Endodermal cell (in vitro differentiated cells): ENCODE data around the gene SDK1. TPM values are rescaled to one million over a fixed set of nuclear protein-coding genes. Genes with fewer than 3 reads are reported as not detected.

Experiments used
- DNase-seq: peaks from one replicate; pipeline ENCODE4 v3.0.0-alpha.2; 2017
- H3K27ac ChIP-seq: 2 replicates; pipeline ENCODE4 v1.5.1; 2013; ENCODE audit warnings: mild to moderate bottlenecking, low read depth, low read length, moderate library complexity
- H3K27me3 ChIP-seq: 2 replicates; pipeline ENCODE4 v1.6.1; 2013; ENCODE audit warnings: mild to moderate bottlenecking, low read length, moderate library complexity; ENCODE audit not compliant: insufficient read depth, control insufficient read depth, poor library complexity, severe bottlenecking
- H3K36me3 ChIP-seq: 2 replicates; pipeline ENCODE4 v1.7.0; 2013; ENCODE audit warnings: mild to moderate bottlenecking, low read length, moderate library complexity; ENCODE audit not compliant: control insufficient read depth, insufficient read depth
- H3K4me1 ChIP-seq: one replicate; pipeline ENCODE4 v1.7.0; 2013; ENCODE audit warnings: low read length; ENCODE audit not compliant: control insufficient read depth, insufficient read depth
- H3K4me3 ChIP-seq: 2 replicates; pipeline ENCODE4 v1.5.1; 2013; ENCODE audit warnings: mild to moderate bottlenecking, low read length, moderate library complexity
- H3K9ac ChIP-seq: 2 replicates; pipeline ENCODE4 v1.6.1; 2013; ENCODE audit warnings: mild to moderate bottlenecking, low read length, moderate library complexity; ENCODE audit not compliant: poor library complexity, severe bottlenecking; ENCODE audit errors: extremely low read depth
- H3K9me3 ChIP-seq: 2 replicates; pipeline ENCODE4 v1.6.1; 2013; ENCODE audit warnings: mild to moderate bottlenecking, low read length, moderate library complexity; ENCODE audit not compliant: control insufficient read depth
- H3K27ac Mint-ChIP-seq: 2 replicates; pipeline ENCODE4 v1.8.0; 2020; ENCODE audit warnings: mixed read lengths
- H3K27me3 Mint-ChIP-seq: 2 replicates; pipeline ENCODE4 v1.8.0; 2021; ENCODE audit warnings: mild to moderate bottlenecking, mixed read lengths; ENCODE audit not compliant: insufficient read depth
- H3K36me3 Mint-ChIP-seq: 2 replicates; pipeline ENCODE4 v1.8.0; 2020; ENCODE audit warnings: low read depth, mixed read lengths
- H3K4me1 Mint-ChIP-seq: 2 replicates; pipeline ENCODE4 v1.8.0; 2020; ENCODE audit warnings: mixed read lengths
- H3K4me3 Mint-ChIP-seq: 2 replicates; pipeline ENCODE4 v1.8.0; 2020; ENCODE audit warnings: mild to moderate bottlenecking, moderate library complexity, mixed read lengths
- H3K9me3 Mint-ChIP-seq: 2 replicates; pipeline ENCODE4 v1.8.0; 2020; ENCODE audit warnings: mild to moderate bottlenecking, mixed read lengths
- WGBS, 2 experiments: methylation state at CpG; one replicate each; pipeline versions ENCODE4 v1.1.5 to v1.1.7; 2013; ENCODE audit warnings: missing lambda C conversion rate in 2 of 2, mixed read lengths in 1 of 2; ENCODE audit not compliant: insufficient coverage in 1 of 2, insufficient read length in 1 of 2; 5-methylcytosine and 5-hydroxymethylcytosine counted together
- total RNA-seq, 2 donors: library from RNA; stranded (reverse); fragmentation: NEBNext Ultra II Directional in 1 of 2; extraction: Animal tissue kit (Norgen Biotek cat#: 25700) in 1 of 2; gene quantifications; 2 replicates in 1 of 2; 3 replicates in 1 of 2; pipeline ENCODE4 v1.2.1, GENCODE V29; 2021
- TF ChIP-seq, protein P1 (sequence below): fragments of 200-600 bp; sonication (generic); conservative IDR thresholded peaks from 2 replicates; pipeline ENCODE4 v1.5.0; 2021; ENCODE audit warnings: antibody characterized with exemption, mild to moderate bottlenecking

Gene SDK1
- total RNA-seq, 2 donors from 2014 or later: 22.7 to 23.1 TPM

DNA sequence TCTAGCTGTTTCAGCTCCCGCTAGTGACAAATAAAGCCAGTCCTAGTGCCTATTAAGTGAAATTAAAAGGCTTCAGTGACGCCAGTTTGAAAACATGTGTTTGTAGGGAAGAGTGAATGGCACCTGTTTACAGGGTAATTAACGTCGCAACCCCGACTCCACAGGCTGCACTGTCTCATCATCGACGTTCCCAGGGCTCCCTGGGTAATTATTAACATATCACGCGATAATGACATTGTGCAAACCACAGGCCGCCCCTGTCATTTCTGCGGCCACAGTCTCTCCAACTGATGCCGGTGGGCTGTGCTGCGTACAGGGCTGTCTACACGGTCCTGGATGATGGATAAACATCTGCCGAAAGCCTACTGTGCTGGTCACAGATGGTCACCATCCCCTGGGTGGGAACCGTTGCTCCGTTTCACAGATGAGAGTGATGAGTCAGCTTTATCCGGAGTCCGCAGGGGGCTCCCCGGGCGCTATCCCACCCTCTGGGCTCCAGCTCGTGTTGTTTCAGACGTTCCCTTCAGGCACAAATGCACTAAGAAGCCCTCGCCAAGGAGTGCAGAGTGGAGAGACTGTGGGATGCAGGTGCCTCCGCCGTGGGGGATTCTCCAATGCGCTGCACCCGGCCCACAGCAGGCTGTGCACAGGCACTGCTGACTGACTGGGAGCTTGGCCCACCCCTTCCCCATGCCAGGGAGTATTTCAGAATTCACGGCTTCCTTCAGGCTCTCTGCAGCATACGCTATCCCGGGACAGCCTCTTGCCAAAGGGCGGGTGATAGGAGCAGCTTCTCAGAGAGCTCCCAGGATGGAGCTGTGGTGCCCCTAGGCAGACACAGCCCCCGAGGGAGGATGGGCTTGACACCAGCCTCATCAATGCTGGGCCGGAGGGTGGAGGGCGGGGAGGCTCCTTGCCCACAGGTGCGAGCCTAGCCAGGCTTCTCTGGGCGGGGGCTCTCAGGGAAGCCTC lies 889.2 kb downstream of the SDK1 start:
- Mint-ChIP-seq H3K4me1 (peaks cover 3% of the 10 kb centered on the region), H3K9me3 (no peaks in the 10 kb centered on the region), H3K27ac (no peak overlapping the region), H3K36me3 (peaks cover 6% of the 10 kb centered on the region), H3K4me3 (no peak overlapping the region), H3K27me3 (no peaks in the 10 kb centered on the region)
- TF ChIP-seq, protein P1, sequence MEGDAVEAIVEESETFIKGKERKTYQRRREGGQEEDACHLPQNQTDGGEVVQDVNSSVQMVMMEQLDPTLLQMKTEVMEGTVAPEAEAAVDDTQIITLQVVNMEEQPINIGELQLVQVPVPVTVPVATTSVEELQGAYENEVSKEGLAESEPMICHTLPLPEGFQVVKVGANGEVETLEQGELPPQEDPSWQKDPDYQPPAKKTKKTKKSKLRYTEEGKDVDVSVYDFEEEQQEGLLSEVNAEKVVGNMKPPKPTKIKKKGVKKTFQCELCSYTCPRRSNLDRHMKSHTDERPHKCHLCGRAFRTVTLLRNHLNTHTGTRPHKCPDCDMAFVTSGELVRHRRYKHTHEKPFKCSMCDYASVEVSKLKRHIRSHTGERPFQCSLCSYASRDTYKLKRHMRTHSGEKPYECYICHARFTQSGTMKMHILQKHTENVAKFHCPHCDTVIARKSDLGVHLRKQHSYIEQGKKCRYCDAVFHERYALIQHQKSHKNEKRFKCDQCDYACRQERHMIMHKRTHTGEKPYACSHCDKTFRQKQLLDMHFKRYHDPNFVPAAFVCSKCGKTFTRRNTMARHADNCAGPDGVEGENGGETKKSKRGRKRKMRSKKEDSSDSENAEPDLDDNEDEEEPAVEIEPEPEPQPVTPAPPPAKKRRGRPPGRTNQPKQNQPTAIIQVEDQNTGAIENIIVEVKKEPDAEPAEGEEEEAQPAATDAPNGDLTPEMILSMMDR: no peak
- no peaks in the 10 kb centered on the region for H3K27me3 ChIP-seq
- no peak overlapping the region for H3K9ac ChIP-seq
- no peak overlapping the region for H3K27ac ChIP-seq
- no peak overlapping the region for H3K4me3 ChIP-seq
- no peaks in the 10 kb centered on the region for H3K4me1 ChIP-seq
- no peaks in the 10 kb centered on the region for H3K9me3 ChIP-seq
- WGBS, 2 experiments: 86% methylated on average over 30 to 37 of the region's 37 CpGs
- H3K36me3 ChIP-seq: no peaks in the 10 kb centered on the region
- DNase-seq: peak; percentile 58

DNA sequence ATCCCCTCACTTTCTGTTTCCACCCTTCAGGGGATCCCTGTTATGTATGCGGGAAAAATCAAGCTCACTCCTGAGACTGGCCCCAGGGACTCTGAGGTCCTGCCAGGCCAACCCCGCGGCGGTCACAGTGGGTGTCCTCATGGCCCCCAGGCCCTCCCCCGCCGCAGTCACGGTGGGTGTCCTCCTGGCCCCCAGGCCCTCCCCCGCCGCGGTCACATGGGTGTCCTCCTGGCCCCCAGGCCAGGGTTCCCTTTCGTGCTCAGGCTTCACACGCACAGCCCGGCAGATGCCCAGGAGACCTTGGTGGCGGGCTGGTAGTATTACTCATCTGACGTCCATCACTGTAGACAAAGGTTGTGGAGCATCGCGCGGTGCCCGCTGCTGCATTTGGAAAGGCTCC lies 890.0 kb downstream of the SDK1 start:
- Histone ChIP-seq H3K36me3 (no peaks in the 10 kb centered on the region), H3K9me3 (no peaks in the 10 kb centered on the region), H3K27ac (no peak overlapping the region), H3K9ac (no peak overlapping the region), H3K4me1 (no peaks in the 10 kb centered on the region), H3K4me3 (no peak overlapping the region), H3K27me3 (no peaks in the 10 kb centered on the region)
- Mint-ChIP-seq H3K36me3 (peaks cover 6% of the 10 kb centered on the region), H3K9me3 (no peaks in the 10 kb centered on the region), H3K4me3 (no peak overlapping the region), H3K4me1 (peaks cover 3% of the 10 kb centered on the region), H3K27ac (no peak overlapping the region), H3K27me3 (no peaks in the 10 kb centered on the region)
- DNase-seq: no peak
- TF ChIP-seq, protein P1: no peak
- 93 to 97% methylated on average over 9 to 19 of the region's 19 CpGs for WGBS, 2 experiments

DNA sequence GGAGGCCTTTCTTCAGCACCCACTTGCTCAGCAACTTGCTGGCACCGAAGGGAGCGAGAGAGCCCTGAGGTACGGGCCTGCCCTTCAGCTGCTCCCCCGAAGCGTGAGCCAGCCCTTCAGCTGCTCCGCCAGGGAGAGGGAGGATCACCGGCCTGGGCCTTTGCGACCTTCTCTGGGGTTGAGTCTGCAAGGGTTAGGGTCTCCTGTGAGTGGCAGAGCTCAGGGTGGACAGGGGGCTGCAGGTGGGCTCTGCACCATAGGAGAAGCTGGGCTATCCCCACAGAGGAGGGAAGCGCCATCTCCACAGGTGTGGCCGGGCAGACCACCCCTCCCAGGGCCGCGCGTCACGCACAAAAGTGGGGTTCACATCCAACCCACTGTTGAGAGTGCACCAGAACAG lies 890.5 kb downstream of the SDK1 start:
- Histone ChIP-seq H3K9me3 (no peaks in the 10 kb centered on the region), H3K36me3 (no peaks in the 10 kb centered on the region), H3K9ac (no peak overlapping the region), H3K4me3 (no peak overlapping the region), H3K4me1 (no peaks in the 10 kb centered on the region), H3K27me3 (no peaks in the 10 kb centered on the region), H3K27ac (no peak overlapping the region)
- peaks cover 6% of the 10 kb centered on the region for H3K36me3 Mint-ChIP-seq
- H3K27me3 Mint-ChIP-seq: no peaks in the 10 kb centered on the region
- no peaks in the 10 kb centered on the region for H3K9me3 Mint-ChIP-seq
- H3K4me1 Mint-ChIP-seq: peaks cover 3% of the 10 kb centered on the region
- H3K4me3 Mint-ChIP-seq: no peak overlapping the region
- H3K27ac Mint-ChIP-seq: no peak overlapping the region
- TF ChIP-seq, protein P1: no peak
- no peak for DNase-seq
- WGBS, 2 experiments: 96 to 100% methylated on average over 5 to 14 of the region's 14 CpGs
